ENCODE measurements around the gene SIX1.

DNA sequence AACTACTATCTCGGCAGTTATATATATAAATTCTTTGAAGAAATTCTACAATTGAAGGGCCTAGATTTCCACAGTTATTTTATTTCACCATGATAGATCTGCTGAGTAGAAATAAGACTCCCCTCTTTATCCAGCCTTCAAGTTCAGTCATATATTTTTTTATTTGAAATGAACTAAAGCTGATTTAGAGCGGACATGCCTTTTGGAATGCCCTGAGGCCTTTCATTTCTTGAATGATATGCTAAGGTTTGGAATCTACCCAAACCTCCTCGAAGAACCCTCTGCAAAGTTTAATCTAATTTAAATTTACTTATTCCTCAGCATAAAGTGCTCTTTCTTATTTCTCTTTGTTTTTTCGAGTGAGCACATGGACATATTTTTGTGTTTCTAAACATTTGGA is 15.1 kb downstream of the SIX1 start:
- TF ChIP-seq POLR2AphosphoS5 (IDR thresholded peaks at IDR 0.05; ENCODE audit: low read depth, low read length): no peak
- TF ChIP-seq, protein P1, sequence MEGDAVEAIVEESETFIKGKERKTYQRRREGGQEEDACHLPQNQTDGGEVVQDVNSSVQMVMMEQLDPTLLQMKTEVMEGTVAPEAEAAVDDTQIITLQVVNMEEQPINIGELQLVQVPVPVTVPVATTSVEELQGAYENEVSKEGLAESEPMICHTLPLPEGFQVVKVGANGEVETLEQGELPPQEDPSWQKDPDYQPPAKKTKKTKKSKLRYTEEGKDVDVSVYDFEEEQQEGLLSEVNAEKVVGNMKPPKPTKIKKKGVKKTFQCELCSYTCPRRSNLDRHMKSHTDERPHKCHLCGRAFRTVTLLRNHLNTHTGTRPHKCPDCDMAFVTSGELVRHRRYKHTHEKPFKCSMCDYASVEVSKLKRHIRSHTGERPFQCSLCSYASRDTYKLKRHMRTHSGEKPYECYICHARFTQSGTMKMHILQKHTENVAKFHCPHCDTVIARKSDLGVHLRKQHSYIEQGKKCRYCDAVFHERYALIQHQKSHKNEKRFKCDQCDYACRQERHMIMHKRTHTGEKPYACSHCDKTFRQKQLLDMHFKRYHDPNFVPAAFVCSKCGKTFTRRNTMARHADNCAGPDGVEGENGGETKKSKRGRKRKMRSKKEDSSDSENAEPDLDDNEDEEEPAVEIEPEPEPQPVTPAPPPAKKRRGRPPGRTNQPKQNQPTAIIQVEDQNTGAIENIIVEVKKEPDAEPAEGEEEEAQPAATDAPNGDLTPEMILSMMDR (IDR thresholded peaks at IDR 0.05): no peak
- TF ChIP-seq, protein P2, sequence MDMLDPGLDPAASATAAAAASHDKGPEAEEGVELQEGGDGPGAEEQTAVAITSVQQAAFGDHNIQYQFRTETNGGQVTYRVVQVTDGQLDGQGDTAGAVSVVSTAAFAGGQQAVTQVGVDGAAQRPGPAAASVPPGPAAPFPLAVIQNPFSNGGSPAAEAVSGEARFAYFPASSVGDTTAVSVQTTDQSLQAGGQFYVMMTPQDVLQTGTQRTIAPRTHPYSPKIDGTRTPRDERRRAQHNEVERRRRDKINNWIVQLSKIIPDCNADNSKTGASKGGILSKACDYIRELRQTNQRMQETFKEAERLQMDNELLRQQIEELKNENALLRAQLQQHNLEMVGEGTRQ (IDR thresholded peaks at IDR 0.05; ENCODE audit: borderline replicate concordance, low read depth, low read length): no peak
- no peak for TF ChIP-seq GATA2 (CRISPR knock-in tag; IDR thresholded peaks at IDR 0.05)
- TF ChIP-seq RCOR1 (IDR thresholded peaks at IDR 0.05; ENCODE audit: low read length): no peak
- TF ChIP-seq FOXM1 (IDR thresholded peaks at IDR 0.05; ENCODE audit: low read depth): no peak
- no peak for TF ChIP-seq RFX5 (IDR thresholded peaks at IDR 0.05; ENCODE audit: low read length)
- no peak for TF ChIP-seq ELF1 (IDR thresholded peaks at IDR 0.05)
- TF ChIP-seq RAD21 (IDR thresholded peaks at IDR 0.05; ENCODE audit: low read length): no peak
- TF ChIP-seq, protein P3, sequence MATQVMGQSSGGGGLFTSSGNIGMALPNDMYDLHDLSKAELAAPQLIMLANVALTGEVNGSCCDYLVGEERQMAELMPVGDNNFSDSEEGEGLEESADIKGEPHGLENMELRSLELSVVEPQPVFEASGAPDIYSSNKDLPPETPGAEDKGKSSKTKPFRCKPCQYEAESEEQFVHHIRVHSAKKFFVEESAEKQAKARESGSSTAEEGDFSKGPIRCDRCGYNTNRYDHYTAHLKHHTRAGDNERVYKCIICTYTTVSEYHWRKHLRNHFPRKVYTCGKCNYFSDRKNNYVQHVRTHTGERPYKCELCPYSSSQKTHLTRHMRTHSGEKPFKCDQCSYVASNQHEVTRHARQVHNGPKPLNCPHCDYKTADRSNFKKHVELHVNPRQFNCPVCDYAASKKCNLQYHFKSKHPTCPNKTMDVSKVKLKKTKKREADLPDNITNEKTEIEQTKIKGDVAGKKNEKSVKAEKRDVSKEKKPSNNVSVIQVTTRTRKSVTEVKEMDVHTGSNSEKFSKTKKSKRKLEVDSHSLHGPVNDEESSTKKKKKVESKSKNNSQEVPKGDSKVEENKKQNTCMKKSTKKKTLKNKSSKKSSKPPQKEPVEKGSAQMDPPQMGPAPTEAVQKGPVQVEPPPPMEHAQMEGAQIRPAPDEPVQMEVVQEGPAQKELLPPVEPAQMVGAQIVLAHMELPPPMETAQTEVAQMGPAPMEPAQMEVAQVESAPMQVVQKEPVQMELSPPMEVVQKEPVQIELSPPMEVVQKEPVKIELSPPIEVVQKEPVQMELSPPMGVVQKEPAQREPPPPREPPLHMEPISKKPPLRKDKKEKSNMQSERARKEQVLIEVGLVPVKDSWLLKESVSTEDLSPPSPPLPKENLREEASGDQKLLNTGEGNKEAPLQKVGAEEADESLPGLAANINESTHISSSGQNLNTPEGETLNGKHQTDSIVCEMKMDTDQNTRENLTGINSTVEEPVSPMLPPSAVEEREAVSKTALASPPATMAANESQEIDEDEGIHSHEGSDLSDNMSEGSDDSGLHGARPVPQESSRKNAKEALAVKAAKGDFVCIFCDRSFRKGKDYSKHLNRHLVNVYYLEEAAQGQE (IDR thresholded peaks at IDR 0.05; ENCODE audit: low read depth, low read length): no peak
- no peak for TF ChIP-seq SMC3 (IDR thresholded peaks at IDR 0.05; ENCODE audit: low read depth, low read length)
- TF ChIP-seq, protein P4, sequence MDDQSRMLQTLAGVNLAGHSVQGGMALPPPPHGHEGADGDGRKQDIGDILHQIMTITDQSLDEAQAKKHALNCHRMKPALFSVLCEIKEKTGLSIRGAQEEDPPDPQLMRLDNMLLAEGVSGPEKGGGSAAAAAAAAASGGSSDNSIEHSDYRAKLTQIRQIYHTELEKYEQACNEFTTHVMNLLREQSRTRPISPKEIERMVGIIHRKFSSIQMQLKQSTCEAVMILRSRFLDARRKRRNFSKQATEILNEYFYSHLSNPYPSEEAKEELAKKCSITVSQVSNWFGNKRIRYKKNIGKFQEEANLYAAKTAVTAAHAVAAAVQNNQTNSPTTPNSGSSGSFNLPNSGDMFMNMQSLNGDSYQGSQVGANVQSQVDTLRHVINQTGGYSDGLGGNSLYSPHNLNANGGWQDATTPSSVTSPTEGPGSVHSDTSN (IDR thresholded peaks at IDR 0.05): peak; percentile 50
- TF ChIP-seq EP300 (IDR thresholded peaks at IDR 0.05; ENCODE audit: borderline replicate concordance in 1 of 2, low read depth in 1 of 2, low read length in 1 of 2): peak in 1 of 2 experiments; percentile 26; a peak in 1 of 4 replicates

All from SK-N-SH (cell line).